Keratinocyte (primary cell): ENCODE measurements around the gene CYTH1. TPM values are rescaled to one million over a fixed set of nuclear protein-coding genes. Genes with fewer than 3 reads are reported as not detected.

Source experiments
- DNase-seq: peaks from one replicate; pipeline ENCODE4 v3.0.0-alpha.2; 2011; ENCODE audit warnings: low read depth, missing footprints, low spot score
- FAIRE-seq: peaks from 2 replicates; lab custom pipeline; 2011; peaks lifted over from hg19 to GRCh38; lab: Jason Lieb, UNC
- H2AFZ ChIP-seq: 2 replicates; pipeline ENCODE4 v1.6.0; 2012; ENCODE audit warnings: low read length, control low read depth, inconsistent platforms; ENCODE audit not compliant: control insufficient read depth
- H3K27ac ChIP-seq: 2 replicates; pipeline ENCODE4 v1.5.1; 2011; ENCODE audit warnings: low read length; ENCODE audit not compliant: control insufficient read depth, insufficient read depth
- H3K27me3 ChIP-seq: 3 replicates; pipeline ENCODE4 v1.6.0; 2011; ENCODE audit warnings: low read length; ENCODE audit not compliant: control insufficient read depth, insufficient read depth; ENCODE audit errors: extremely low read depth
- H3K36me3 ChIP-seq, 2 experiments: 2 replicates in 1 of 2; 3 replicates in 1 of 2; pipeline ENCODE4 v1.5.1; 2011; ENCODE audit warnings: low read length in 2 of 2, mild to moderate bottlenecking in 1 of 2; ENCODE audit not compliant: control insufficient read depth in 2 of 2, insufficient read depth in 2 of 2; ENCODE audit errors: extremely low read depth in 1 of 2
- H3K4me1 ChIP-seq: 3 replicates; pipeline ENCODE4 v1.5.1; 2011; ENCODE audit warnings: low read length; ENCODE audit not compliant: control insufficient read depth, insufficient read depth; ENCODE audit errors: extremely low read depth
- H3K4me2 ChIP-seq: 3 replicates; pipeline ENCODE4 v1.6.0; 2011; ENCODE audit warnings: low read depth, low read length; ENCODE audit not compliant: control insufficient read depth, insufficient read depth; ENCODE audit errors: extremely low read depth
- H3K4me3 ChIP-seq, 3 experiments: fragments of 200-600 bp in 1 of 3; sonication (generic) in 1 of 3; 2 replicates in 2 of 3; 3 replicates in 1 of 3; pipeline ENCODE4 v1.5.1; 2011 to 2016; ENCODE audit warnings: low read length in 3 of 3, mild to moderate bottlenecking in 3 of 3, control low read depth in 2 of 3, inconsistent platforms in 1 of 3, low read depth in 1 of 3, mixed read lengths in 1 of 3, mixed run types in 1 of 3, moderate library complexity in 1 of 3; ENCODE audit not compliant: control insufficient read depth in 2 of 3, insufficient read depth in 2 of 3; ENCODE audit errors: extremely low read depth in 1 of 3
- H3K79me2 ChIP-seq: 2 replicates; pipeline ENCODE4 v1.6.0; 2012; ENCODE audit warnings: low read length; ENCODE audit not compliant: control insufficient read depth, insufficient read depth
- H3K9ac ChIP-seq: 3 replicates; pipeline ENCODE4 v1.6.0; 2011; ENCODE audit warnings: low read length; ENCODE audit not compliant: control insufficient read depth, insufficient read depth; ENCODE audit errors: extremely low read depth
- H3K9me1 ChIP-seq: 3 replicates; pipeline ENCODE4 v1.6.0; 2011; ENCODE audit warnings: low read length; ENCODE audit not compliant: control insufficient read depth, insufficient read depth; ENCODE audit errors: extremely low read depth
- H3K9me3 ChIP-seq: 2 replicates; pipeline ENCODE4 v1.5.1; 2012; ENCODE audit warnings: low read depth, low read length; ENCODE audit not compliant: control insufficient read depth
- H4K20me1 ChIP-seq: 3 replicates; pipeline ENCODE4 v1.6.0; 2011; ENCODE audit warnings: low read length; ENCODE audit not compliant: control insufficient read depth, insufficient read depth; ENCODE audit errors: extremely low read depth
- CTCF ChIP-seq, 3 experiments: IDR thresholded peaks in 1 of 3; conservative IDR thresholded peaks in 1 of 3; optimal IDR thresholded peaks in 1 of 3; 2 replicates in 2 of 3; 3 replicates in 1 of 3; pipeline versions ENCODE3 to v1.5.1; 2011; ENCODE audit warnings: low read length in 3 of 3, mild to moderate bottlenecking in 3 of 3, moderate library complexity in 2 of 3, control low read depth in 1 of 3, inconsistent platforms in 1 of 3; ENCODE audit not compliant: insufficient read depth in 2 of 3; ENCODE audit errors: extremely low read depth in 1 of 3
- EZH2 ChIP-seq: IDR thresholded peaks from one replicate; pipeline ENCODE4 v1.6.1; 2012; ENCODE audit warnings: inconsistent platforms, mild to moderate bottlenecking, low read length, moderate library complexity
- dilution Hi-C: fragments of 300-500 bp; cut with MboI; formaldehyde crosslinking; loops from one replicate; pipeline ENCODE4 v1.7.0; 2020; ENCODE audit warnings: low sequenced_read_pairs; ENCODE audit not compliant: extremely low pct_ligation_motif_present
- polyA plus RNA-seq, 5 experiments: library from polyadenylated mRNA; depleted of rRNA in 3 of 5; stranded (reverse) in 3 of 5; stranded (forward) in 1 of 5; unstranded in 1 of 5; fragments of >200 nt; gene quantifications; 1 replicate in 1 of 5; 2 replicates in 3 of 5; 3 replicates in 1 of 5; pipeline versions ENCODE4 v1.2.1 to v1.2.3, GENCODE V29; 2011 to 2012; ENCODE audit warnings: missing spikeins in 2 of 5, low read depth in 1 of 5, low replicate concordance in 1 of 5

Gene CYTH1
- polyA plus RNA-seq, 1 donor (not counting 4 experiments of a cell fraction or from before 2014, with no cell fraction given): 28.3 TPM

GRCh38 chr17:78742901-78743300 lies 39.2 kb downstream of the CYTH1 start:
- no peaks in the 10 kb centered on the region for H4K20me1 ChIP-seq
- no peaks in the 10 kb centered on the region for H3K36me3 ChIP-seq
- FAIRE-seq (no peak), DNase-seq (no peak)
- H3K9me1 ChIP-seq: peaks cover 2% of the 10 kb centered on the region
- H3K4me3 ChIP-seq: no peak overlapping the region
- H3K4me2 ChIP-seq: no peak overlapping the region
- dilution Hi-C loops: no loop called here
- no peak overlapping the region for H3K9ac ChIP-seq
- TF ChIP-seq CTCF (optimal IDR thresholded peaks at IDR 0.05 in 1 of 3, IDR thresholded peaks at IDR 0.05 in 1 of 3, conservative IDR thresholded peaks at IDR 0.05 in 1 of 3; ENCODE audit: extremely low read depth in 1 of 3, insufficient read depth in 2 of 3, low read length in 3 of 3): no peak
- no peak for TF ChIP-seq EZH2
- peaks cover 15% of the 10 kb centered on the region for H3K4me1 ChIP-seq
- H2AFZ ChIP-seq: no peak overlapping the region
- no peaks in the 10 kb centered on the region for H3K27me3 ChIP-seq
- H3K79me2 ChIP-seq: peaks cover 63% of the 10 kb centered on the region
- no peak overlapping the region for H3K27ac ChIP-seq
- no peaks in the 10 kb centered on the region for H3K9me3 ChIP-seq

- peaks cover 60% of the 10 kb centered on the region for H3K79me2 ChIP-seq
- H3K36me3 ChIP-seq: no peaks in the 10 kb centered on the region
- no peak overlapping the region for H3K4me2 ChIP-seq
- H2AFZ ChIP-seq: no peak overlapping the region
- no peak for FAIRE-seq
- dilution Hi-C loops: no loop called here
- H3K9me3 ChIP-seq: no peaks in the 10 kb centered on the region
- DNase-seq: no peak
- H3K9ac ChIP-seq: no peak overlapping the region
- H3K27me3 ChIP-seq: no peaks in the 10 kb centered on the region
- H3K27ac ChIP-seq: no peak overlapping the region
- no peaks in the 10 kb centered on the region for H4K20me1 ChIP-seq
- H3K9me1 ChIP-seq: no peaks in the 10 kb centered on the region
- H3K4me3 ChIP-seq: no peak overlapping the region
- TF ChIP-seq EZH2: no peak
- no peak for TF ChIP-seq CTCF (optimal IDR thresholded peaks at IDR 0.05 in 1 of 3, IDR thresholded peaks at IDR 0.05 in 1 of 3, conservative IDR thresholded peaks at IDR 0.05 in 1 of 3; ENCODE audit: extremely low read depth in 1 of 3, insufficient read depth in 2 of 3, low read length in 3 of 3)
- H3K4me1 ChIP-seq: peaks cover 13% of the 10 kb centered on the region
These were observed 40.3 kb downstream of the CYTH1 start for GRCh38 chr17:78741644-78742284.
